ENCODE measurements around the gene SUPT3H. TPM values are rescaled to one million over a fixed set of nuclear protein-coding genes. Genes with fewer than 3 reads are reported as not detected.

The SUPT3H gene
- polyA plus RNA-seq, 1 experiment = 8.7 TPM

DNA sequence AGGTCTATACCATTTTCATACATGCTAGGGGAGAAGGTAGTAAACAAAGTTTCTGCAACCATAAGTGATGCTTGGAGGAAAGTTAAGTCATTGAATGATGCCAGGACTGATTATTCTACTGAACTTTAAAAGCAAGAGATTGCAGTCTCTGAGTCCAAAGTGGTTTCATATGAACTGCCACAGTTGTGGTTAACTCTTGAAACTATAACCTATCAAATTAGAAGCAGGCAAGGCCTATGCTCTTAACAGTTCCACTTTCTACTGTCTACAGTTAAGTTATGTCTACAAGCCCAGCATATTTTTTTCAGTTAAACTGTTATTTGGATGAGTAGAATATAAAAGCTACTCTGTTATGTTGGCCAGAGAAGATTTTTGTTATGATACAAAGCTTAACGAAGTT is 376.1 kb downstream of the SUPT3H start:
- CTCF ChIA-PET = interaction anchor here (0.6 kb wide), 2 partner anchors 43 to 1163 kb away, joined by 3 to 5 read pairs; no protein-coding TSS in a partner anchor
- no peak for DNase-seq (ENCODE audit: low read depth, low spot score)
- H3K27ac ChIP-seq (ENCODE audit: low read depth, low read length) = no peak overlapping the region
- H3K27me3 ChIP-seq (ENCODE audit: control insufficient read depth, insufficient read depth, low read length) = no peaks in the 10 kb centered on the region
- no peaks in the 10 kb centered on the region for H3K9me3 ChIP-seq (ENCODE audit: control insufficient read depth, insufficient read depth, low read length)
- POLR2A ChIA-PET = no interaction called here
- no peak for TF ChIP-seq CTCF (IDR thresholded peaks at IDR 0.05; ENCODE audit: low read depth, low read length)
- H3K4me3 ChIP-seq (ENCODE audit: low read depth, low read length) = no peak overlapping the region

- Histone ChIP-seq H3K27ac (ENCODE audit: low read depth, low read length) (no peak overlapping the region), H3K9me3 (ENCODE audit: control insufficient read depth, insufficient read depth, low read length) (no peaks in the 10 kb centered on the region), H3K27me3 (ENCODE audit: control insufficient read depth, insufficient read depth, low read length) (no peaks in the 10 kb centered on the region), H3K4me3 (ENCODE audit: low read depth, low read length) (no peak overlapping the region)
- POLR2A ChIA-PET = no interaction called here
- no peak for TF ChIP-seq CTCF (IDR thresholded peaks at IDR 0.05; ENCODE audit: low read depth, low read length)
- DNase-seq (ENCODE audit: low read depth, low spot score) = no peak
- CTCF ChIA-PET = interaction anchor here (1.6 kb wide), 1 partner anchor 525 kb away, joined by 3 read pairs; no protein-coding TSS in a partner anchor
Measured at GRCh38 chr6:45000833-45001232, 376.9 kb downstream of the SUPT3H start.

GRCh38 chr6:44999066-44999465 is 378.7 kb downstream of the SUPT3H start:
- no peak for TF ChIP-seq CTCF (IDR thresholded peaks at IDR 0.05; ENCODE audit: low read depth, low read length)
- H3K27me3 ChIP-seq (ENCODE audit: control insufficient read depth, insufficient read depth, low read length) = no peaks in the 10 kb centered on the region
- DNase-seq (ENCODE audit: low read depth, low spot score) = no peak
- CTCF ChIA-PET = no interaction called here
- H3K9me3 ChIP-seq (ENCODE audit: control insufficient read depth, insufficient read depth, low read length) = no peaks in the 10 kb centered on the region
- H3K4me3 ChIP-seq (ENCODE audit: low read depth, low read length) = no peak overlapping the region
- POLR2A ChIA-PET = no interaction called here
- no peak overlapping the region for H3K27ac ChIP-seq (ENCODE audit: low read depth, low read length)

GRCh38 chr6:44995486-44996132 is 382.1 kb downstream of the SUPT3H start:
- no peak for TF ChIP-seq CTCF (IDR thresholded peaks at IDR 0.05; ENCODE audit: low read depth, low read length)
- Histone ChIP-seq H3K27ac (ENCODE audit: low read depth, low read length) (no peak overlapping the region), H3K27me3 (ENCODE audit: control insufficient read depth, insufficient read depth, low read length) (no peaks in the 10 kb centered on the region), H3K9me3 (ENCODE audit: control insufficient read depth, insufficient read depth, low read length) (no peaks in the 10 kb centered on the region), H3K4me3 (ENCODE audit: low read depth, low read length) (no peak overlapping the region)
- ChIA-PET CTCF (no interaction called here), POLR2A (no interaction called here)
- no peak for DNase-seq (ENCODE audit: low read depth, low spot score)

DNA sequence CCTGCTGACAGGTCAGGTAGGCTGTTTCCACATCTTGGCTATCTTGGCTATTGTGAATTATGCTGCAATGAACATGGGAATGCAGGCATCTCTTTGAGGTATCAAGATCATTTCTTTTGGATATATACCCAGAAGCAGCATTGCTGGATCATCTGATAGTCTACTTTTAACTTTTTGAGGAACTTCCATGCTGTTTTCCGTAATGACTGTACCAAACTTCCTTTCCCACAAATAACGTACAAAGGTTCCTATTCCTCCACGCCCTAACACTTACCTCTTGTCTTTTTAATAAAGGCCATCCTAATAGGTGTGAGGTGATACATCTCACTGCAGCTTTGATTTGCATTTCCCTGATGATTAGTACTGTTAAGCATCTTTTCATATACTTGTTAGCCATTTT is 388.3 kb downstream of the SUPT3H start:
- H3K9me3 ChIP-seq (ENCODE audit: control insufficient read depth, insufficient read depth, low read length) = no peaks in the 10 kb centered on the region
- H3K4me3 ChIP-seq (ENCODE audit: low read depth, low read length) = no peak overlapping the region
- H3K27me3 ChIP-seq (ENCODE audit: control insufficient read depth, insufficient read depth, low read length) = no peaks in the 10 kb centered on the region
- ChIA-PET CTCF (no interaction called here), POLR2A (no interaction called here)
- H3K27ac ChIP-seq (ENCODE audit: low read depth, low read length) = no peak overlapping the region
- TF ChIP-seq CTCF (IDR thresholded peaks at IDR 0.05; ENCODE audit: low read depth, low read length) = no peak
- DNase-seq (ENCODE audit: low read depth, low spot score) = no peak

All from AG04450 (cell line).